ENCODE results near the gene ASB9. TPM values are rescaled to one million over a fixed set of nuclear protein-coding genes. Genes with fewer than 3 reads are reported as not detected.

The ASB9 gene
- total RNA-seq, 1 experiment from 2014 or later: not detected

DNA sequence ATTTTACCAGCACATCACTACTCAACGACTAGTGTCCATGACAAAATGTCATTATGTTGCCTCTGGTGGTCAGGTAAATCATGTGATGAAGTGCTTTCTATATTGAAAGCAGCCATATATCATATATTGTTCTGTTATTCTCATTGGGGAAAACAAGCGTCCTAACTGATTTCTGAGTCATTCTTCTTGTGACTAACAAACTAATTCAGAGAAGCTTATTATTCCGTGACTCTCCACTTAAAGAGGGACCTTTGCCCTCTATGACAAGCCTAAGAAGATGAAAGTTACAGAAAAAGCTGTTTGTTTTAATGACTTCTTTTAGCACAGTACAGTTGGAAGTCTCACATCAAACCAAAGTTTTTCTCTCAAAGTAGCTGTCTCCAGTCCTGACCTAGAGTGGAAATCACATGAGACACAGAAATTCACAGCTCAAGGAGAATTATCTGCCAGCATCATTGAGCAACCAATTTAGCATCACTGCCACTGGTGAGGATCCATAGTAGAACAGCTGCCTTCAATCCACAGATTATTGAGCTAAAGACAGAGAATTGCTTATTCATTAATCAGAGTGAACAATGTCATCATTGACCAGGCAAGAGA is 36.4 kb downstream of the ASB9 start:
- no peaks in the 10 kb centered on the region for H3K79me2 ChIP-seq (ENCODE audit: insufficient read depth, low read length)
- H3K23me2 ChIP-seq (ENCODE audit: insufficient read length, low read depth, low read length, poor library complexity, severe bottlenecking): no peaks in the 10 kb centered on the region
- peaks cover 47 to 54% of the 10 kb centered on the region in 2 experiments for H3K9me3 Mint-ChIP-seq
- no peak overlapping the region for H3K56ac ChIP-seq (ENCODE audit: insufficient read length, low read depth, low read length)
- DNase-seq: no peak
- no peaks in the 10 kb centered on the region for H3K27me3 ChIP-seq (ENCODE audit: insufficient read depth, low read length)
- H4K20me1 ChIP-seq (ENCODE audit: control insufficient read depth, insufficient read depth, insufficient read length): no peaks in the 10 kb centered on the region
- no peak overlapping the region for H3K9ac ChIP-seq (ENCODE audit: extremely low read depth, insufficient read length, low read length)
- no peak for TF ChIP-seq CTCF (conservative IDR thresholded peaks at IDR 0.05)
- WGBS (ENCODE audit: extremely low coverage, insufficient read length, low lambda C conversion rate): no CpG with 5 or more reads among the region's 3 CpGs
- H3K4me3 Mint-ChIP-seq: no peak overlapping the region
- H3K9me3 ChIP-seq (ENCODE audit: control insufficient read depth, low read depth, low read length): no peaks in the 10 kb centered on the region
- no peak overlapping the region for H3K14ac ChIP-seq (ENCODE audit: insufficient read depth, low read length)
- no peak overlapping the region for H2BK12ac ChIP-seq (ENCODE audit: insufficient read length, low read depth, low read length)
- no peak overlapping the region for H4K5ac ChIP-seq (ENCODE audit: insufficient read length, low read depth, low read length)
- no peak overlapping the region for H2BK15ac ChIP-seq (ENCODE audit: low read depth, low read length)
- no peak overlapping the region for H3K23ac ChIP-seq (ENCODE audit: insufficient read length, low read depth, low read length)
- H3K27me3 Mint-ChIP-seq (ENCODE audit: low read depth): no peaks in the 10 kb centered on the region; the same call in 1 of the 2 replicates
- no peak overlapping the region for H3K18ac ChIP-seq (ENCODE audit: insufficient read length, low read depth, low read length)
- no peaks in the 10 kb centered on the region for H3K79me1 ChIP-seq (ENCODE audit: insufficient read depth, low read depth, low read length, poor library complexity, severe bottlenecking)
- H2BK20ac ChIP-seq (ENCODE audit: low read depth, low read length, poor library complexity, severe bottlenecking): no peak overlapping the region
- H3K4me1 Mint-ChIP-seq: no peaks in the 10 kb centered on the region
- no peak overlapping the region for H3K4ac ChIP-seq (ENCODE audit: low read depth, low read length)
- no peak overlapping the region for H2AK5ac ChIP-seq (ENCODE audit: insufficient read length, low read length)
- no peak overlapping the region for H2BK120ac ChIP-seq (ENCODE audit: low read depth, low read length, poor library complexity, severe bottlenecking)
- H3K27ac Mint-ChIP-seq: no peak overlapping the region
- H4K8ac ChIP-seq (replicated peaks; ENCODE audit: insufficient read length, low read depth, low read length): no peak overlapping the region
- H3K36me3 Mint-ChIP-seq (ENCODE audit: insufficient read depth in 1 of 3, low read depth in 3 of 3): peaks cover 0 to 4% (median 4%) of the 10 kb centered on the region in 3 experiments; a peak in 4 of 7 replicates
- H3K27ac ChIP-seq (ENCODE audit: insufficient read length, low read depth, low read length): no peak overlapping the region
- H2BK5ac ChIP-seq (ENCODE audit: insufficient read length, low read length): no peak overlapping the region
- H4K91ac ChIP-seq (ENCODE audit: insufficient read length, low read depth, low read length): no peak overlapping the region
- H3K4me1 ChIP-seq (ENCODE audit: insufficient read depth, low read length): no peaks in the 10 kb centered on the region
- H3K4me2 ChIP-seq (ENCODE audit: insufficient read depth, insufficient read length, low read length): no peak overlapping the region
- H2AFZ ChIP-seq (ENCODE audit: low read length): no peak overlapping the region
- no peak overlapping the region for H3T11ph ChIP-seq (ENCODE audit: low read length)
